Raji (cell line): ENCODE data around the gene ZFP3.

ENCODE experiments used
- POLR2A ChIP-seq: IDR thresholded peaks from 2 replicates; pipeline ENCODE4 v1.6.1; 2011; ENCODE audit warnings: low read depth, low read length, control low read depth; ENCODE audit not compliant: insufficient read depth

Gene ZFP3

GRCh38 chr17:5118219-5118618 is 40.0 kb downstream of the ZFP3 start:
- TF ChIP-seq POLR2A = no peak

GRCh38 chr17:5120036-5120435 is 41.8 kb downstream of the ZFP3 start:
- TF ChIP-seq POLR2A = no peak

- no peak for TF ChIP-seq POLR2A
Observed at GRCh38 chr17:5121186-5121841, 43.0 kb downstream of the ZFP3 start.

GRCh38 chr17:5122586-5123342 is 44.5 kb downstream of the ZFP3 start:
- TF ChIP-seq POLR2A = no peak

- TF ChIP-seq POLR2A = no peak
Observed at GRCh38 chr17:5123343-5124124, 45.3 kb downstream of the ZFP3 start.

GRCh38 chr17:5126719-5127488 is 48.6 kb downstream of the ZFP3 start:
- no peak for TF ChIP-seq POLR2A

GRCh38 chr17:5127910-5128309 is 49.6 kb downstream of the ZFP3 start:
- no peak for TF ChIP-seq POLR2A

- TF ChIP-seq POLR2A = no peak
Observed at GRCh38 chr17:5128905-5129535, 50.8 kb downstream of the ZFP3 start.

- no peak for TF ChIP-seq POLR2A
Observed at GRCh38 chr17:5131146-5131715, 53.0 kb downstream of the ZFP3 start.

GRCh38 chr17:5133311-5133710 is 55.0 kb downstream of the ZFP3 start:
- TF ChIP-seq POLR2A = no peak

GRCh38 chr17:5135726-5136579 is 57.7 kb downstream of the ZFP3 start:
- no peak for TF ChIP-seq POLR2A

GRCh38 chr17:5138616-5139457 is 60.6 kb downstream of the ZFP3 start:
- TF ChIP-seq POLR2A = no peak

- TF ChIP-seq POLR2A = no peak
Observed at GRCh38 chr17:5139458-5139732, 61.1 kb downstream of the ZFP3 start.
